CD14-positive monocyte (primary cell): ENCODE data around the gene MTA1. TPM values are rescaled to one million over a fixed set of nuclear protein-coding genes. Genes with fewer than 3 reads are reported as not detected.

ENCODE experiments used
- DNase-seq, 3 donors: peaks; one replicate each; pipeline ENCODE4 v3.0.0-alpha.2; 2011 to 2022
- H2AFZ ChIP-seq: 2 replicates; pipeline ENCODE4 v1.6.0; 2012; ENCODE audit warnings: mild to moderate bottlenecking, low read depth, low read length, inconsistent platforms; ENCODE audit not compliant: insufficient read depth, poor library complexity, severe bottlenecking
- H3K27ac ChIP-seq, 2 donors: 1 replicate in 1 of 2; 2 replicates in 1 of 2; pipeline ENCODE4 v1.5.1; 2012 to 2013; ENCODE audit warnings: low read length in 2 of 2, control low read depth in 1 of 2, inconsistent platforms in 1 of 2, low read depth in 1 of 2, mild to moderate bottlenecking in 1 of 2
- H3K27me3 ChIP-seq, 2 donors: one replicate each; pipeline versions ENCODE4 v1.6.0 to v1.6.1; 2011 to 2013; ENCODE audit warnings: low read length in 2 of 2; ENCODE audit not compliant: control insufficient read depth in 2 of 2, insufficient read depth in 2 of 2
- H3K36me3 ChIP-seq, 2 donors: replicated peaks in 1 of 2; 1 replicate in 1 of 2; 2 replicates in 1 of 2; pipeline versions ENCODE4 v1.5.1 to v1.6.1; 2012 to 2013; ENCODE audit warnings: low read length in 2 of 2, control low read depth in 1 of 2, inconsistent platforms in 1 of 2, mild to moderate bottlenecking in 1 of 2; ENCODE audit not compliant: insufficient read depth in 2 of 2, control insufficient read depth in 1 of 2
- H3K4me1 ChIP-seq, 2 donors: 1 replicate in 1 of 2; 2 replicates in 1 of 2; pipeline versions ENCODE4 v1.5.1 to v1.6.1; 2012 to 2013; ENCODE audit warnings: low read length in 2 of 2, control low read depth in 1 of 2, inconsistent platforms in 1 of 2, mild to moderate bottlenecking in 1 of 2, moderate library complexity in 1 of 2; ENCODE audit not compliant: insufficient read depth in 2 of 2, control insufficient read depth in 1 of 2
- H3K4me2 ChIP-seq: replicated peaks from 2 replicates; pipeline ENCODE3; 2012; ENCODE audit warnings: low read length, moderate library complexity, mild to moderate bottlenecking; ENCODE audit not compliant: poor library complexity, severe bottlenecking; ENCODE audit errors: extremely low read depth
- H3K4me3 ChIP-seq, 3 experiments: fragments of 200-600 bp in 1 of 3; sonication (generic) in 1 of 3; replicated peaks in 1 of 3; 1 replicate in 2 of 3; 2 replicates in 1 of 3; pipeline ENCODE4 v1.5.1; 2011 to 2013; ENCODE audit warnings: low read length in 3 of 3, mild to moderate bottlenecking in 3 of 3, control low read depth in 2 of 3, low read depth in 2 of 3, inconsistent platforms in 1 of 3, moderate library complexity in 1 of 3
- H3K79me2 ChIP-seq: 2 replicates; pipeline ENCODE4 v1.6.0; 2012; ENCODE audit warnings: mild to moderate bottlenecking, control low read depth, inconsistent platforms, low read length, moderate library complexity; ENCODE audit not compliant: insufficient read depth
- H3K9ac ChIP-seq: 2 replicates; pipeline ENCODE4 v1.6.0; 2017; ENCODE audit warnings: low read length, mild to moderate bottlenecking; ENCODE audit not compliant: insufficient read depth, poor library complexity, severe bottlenecking
- H3K9me3 ChIP-seq, 2 donors: replicated peaks in 1 of 2; 1 replicate in 1 of 2; 2 replicates in 1 of 2; pipeline versions ENCODE4 v1.5.1 to v1.6.1; 2012 to 2013; ENCODE audit warnings: low read length in 2 of 2, control low read depth in 1 of 2; ENCODE audit not compliant: control insufficient read depth in 1 of 2, insufficient read depth in 1 of 2
- H4K20me1 ChIP-seq: 2 replicates; pipeline ENCODE4 v1.6.0; 2012; ENCODE audit warnings: mild to moderate bottlenecking, low read length, control low read depth, moderate library complexity; ENCODE audit not compliant: insufficient read depth
- H3K27ac Mint-ChIP-seq, 7 donors: one replicate each; pipeline ENCODE4 v1.8.0; 2020; ENCODE audit warnings: mild to moderate bottlenecking in 7 of 7, mixed read lengths in 7 of 7, moderate library complexity in 6 of 7, inconsistent platforms in 2 of 7
- H3K27me3 Mint-ChIP-seq, 3 donors: one replicate each; pipeline ENCODE4 v1.8.0; 2021 to 2022; ENCODE audit warnings: low read depth in 3 of 3, mild to moderate bottlenecking in 3 of 3, mixed read lengths in 3 of 3, moderate library complexity in 3 of 3, inconsistent platforms in 1 of 3
- H3K36me3 Mint-ChIP-seq, 2 donors: one replicate each; pipeline ENCODE4 v1.8.0; 2020; ENCODE audit warnings: mixed read lengths in 2 of 2, inconsistent platforms in 1 of 2, mild to moderate bottlenecking in 1 of 2
- H3K4me1 Mint-ChIP-seq: one replicate; pipeline ENCODE4 v1.8.0; 2020; ENCODE audit warnings: mild to moderate bottlenecking, mixed read lengths
- H3K4me3 Mint-ChIP-seq, 2 donors: one replicate each; pipeline ENCODE4 v1.8.0; 2020; ENCODE audit warnings: mild to moderate bottlenecking in 2 of 2, mixed read lengths in 2 of 2, moderate library complexity in 1 of 2
- H3K9me3 Mint-ChIP-seq, 7 donors: one replicate each; pipeline ENCODE4 v1.8.0; 2020 to 2022; ENCODE audit warnings: mixed read lengths in 7 of 7, mild to moderate bottlenecking in 6 of 7, moderate library complexity in 6 of 7, inconsistent platforms in 2 of 7
- WGBS: methylation state at CpG from one replicate; pipeline ENCODE4 v1.1.5; 2013; ENCODE audit warnings: missing lambda C conversion rate; ENCODE audit not compliant: insufficient coverage; 5-methylcytosine and 5-hydroxymethylcytosine counted together
- intact Hi-C, 2 donors: fragments of 100-400 bp; cut with micrococcal nuclease; formaldehyde crosslinking; loops; one replicate each; pipeline versions ENCODE4 v1.15.0 to v1.15.1; 2023
- polyA plus RNA-seq, 3 donors: library from polyadenylated mRNA; depleted of rRNA in 1 of 3; unstranded in 2 of 3; stranded (reverse) in 1 of 3; fragments of 300-500 nt in 2 of 3; fragments of >200 nt in 1 of 3; fragmentation: Illumina TruSeq in 2 of 3; gene quantifications; 1 replicate in 2 of 3; 2 replicates in 1 of 3; pipeline ENCODE4 v1.2.3, GENCODE V29; 2012 to 2021
- TF ChIP-seq, protein P1 (sequence below): fragments of 200-600 bp; IDR thresholded peaks from one replicate; pipeline ENCODE4 v1.8.0; 2022; ENCODE audit warnings: antibody characterized with exemption, mild to moderate bottlenecking

The MTA1 gene
- polyA plus RNA-seq, 3 donors = 0.91 to 102 (median 2.0) TPM

DNA sequence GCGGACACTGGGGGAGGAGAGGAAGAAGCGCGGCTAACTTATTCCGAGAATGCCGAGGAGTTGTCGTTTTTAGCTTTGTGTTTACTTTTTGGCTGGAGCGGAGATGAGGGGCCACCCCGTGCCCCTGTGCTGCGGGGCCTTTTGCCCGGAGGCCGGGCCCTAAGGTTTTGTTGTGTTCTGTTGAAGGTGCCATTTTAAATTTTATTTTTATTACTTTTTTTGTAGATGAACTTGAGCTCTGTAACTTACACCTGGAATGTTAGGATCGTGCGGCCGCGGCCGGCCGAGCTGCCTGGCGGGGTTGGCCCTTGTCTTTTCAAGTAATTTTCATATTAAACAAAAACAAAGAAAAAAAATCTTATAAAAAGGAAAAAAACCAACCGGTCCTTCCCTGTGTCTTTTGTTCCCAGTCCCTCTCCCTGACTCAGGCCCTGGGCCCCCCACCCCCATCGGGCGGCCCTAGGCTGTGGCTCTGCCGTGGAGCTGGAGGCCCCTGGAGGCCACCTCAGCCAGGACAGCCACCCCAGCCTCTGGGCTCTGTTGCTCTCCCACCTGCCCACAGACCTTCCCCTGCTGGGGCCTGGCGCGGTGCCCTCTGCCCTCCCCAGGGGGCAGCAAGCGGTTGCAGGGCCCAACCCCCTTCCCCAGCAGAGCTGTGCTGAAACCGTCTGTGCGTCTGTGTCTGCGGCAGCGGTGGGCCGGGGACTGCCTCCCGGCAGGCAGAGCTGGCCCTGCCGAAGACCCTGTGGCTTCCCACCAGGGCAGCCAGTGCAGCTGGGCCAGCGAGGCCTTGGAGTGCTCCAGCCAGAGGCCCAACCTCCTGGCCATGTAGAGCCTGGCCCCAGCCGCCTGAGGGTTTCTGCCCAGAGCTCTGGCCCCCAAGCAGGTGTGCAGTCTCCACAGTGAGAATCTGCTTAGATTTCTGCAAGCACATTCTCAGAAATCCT, 51.0 kb downstream of the MTA1 start:
- H3K4me3 Mint-ChIP-seq = no peak overlapping the region
- peaks cover 11 to 21% of the 10 kb centered on the region in 2 donors for H3K27me3 ChIP-seq
- intact Hi-C loops = loop anchor here in 1 of 2 donors (5.0 kb wide), 1 partner anchor 83 kb away; no protein-coding TSS in a partner anchor
- H3K36me3 ChIP-seq = peaks cover 27 to 31% of the 10 kb centered on the region in 2 donors
- no peak for DNase-seq
- peak overlapping the region in 1 of 7 donors; percentile 41 for H3K27ac Mint-ChIP-seq
- H4K20me1 ChIP-seq = peaks cover 1% of the 10 kb centered on the region
- 85% methylated on average over 21 of the region's 34 CpGs for WGBS
- TF ChIP-seq, protein P1, sequence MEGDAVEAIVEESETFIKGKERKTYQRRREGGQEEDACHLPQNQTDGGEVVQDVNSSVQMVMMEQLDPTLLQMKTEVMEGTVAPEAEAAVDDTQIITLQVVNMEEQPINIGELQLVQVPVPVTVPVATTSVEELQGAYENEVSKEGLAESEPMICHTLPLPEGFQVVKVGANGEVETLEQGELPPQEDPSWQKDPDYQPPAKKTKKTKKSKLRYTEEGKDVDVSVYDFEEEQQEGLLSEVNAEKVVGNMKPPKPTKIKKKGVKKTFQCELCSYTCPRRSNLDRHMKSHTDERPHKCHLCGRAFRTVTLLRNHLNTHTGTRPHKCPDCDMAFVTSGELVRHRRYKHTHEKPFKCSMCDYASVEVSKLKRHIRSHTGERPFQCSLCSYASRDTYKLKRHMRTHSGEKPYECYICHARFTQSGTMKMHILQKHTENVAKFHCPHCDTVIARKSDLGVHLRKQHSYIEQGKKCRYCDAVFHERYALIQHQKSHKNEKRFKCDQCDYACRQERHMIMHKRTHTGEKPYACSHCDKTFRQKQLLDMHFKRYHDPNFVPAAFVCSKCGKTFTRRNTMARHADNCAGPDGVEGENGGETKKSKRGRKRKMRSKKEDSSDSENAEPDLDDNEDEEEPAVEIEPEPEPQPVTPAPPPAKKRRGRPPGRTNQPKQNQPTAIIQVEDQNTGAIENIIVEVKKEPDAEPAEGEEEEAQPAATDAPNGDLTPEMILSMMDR = no peak
- H3K4me2 ChIP-seq = no peak overlapping the region
- peaks cover 13 to 27% (median 18%) of the 10 kb centered on the region in 3 donors for H3K27me3 Mint-ChIP-seq
- H3K9me3 Mint-ChIP-seq = no peaks in the 10 kb centered on the region
- H2AFZ ChIP-seq = no peak overlapping the region
- H3K4me1 Mint-ChIP-seq = peaks cover 11% of the 10 kb centered on the region
- H3K4me3 ChIP-seq = no peak overlapping the region
- peaks cover 8 to 17% of the 10 kb centered on the region in 2 donors for H3K36me3 Mint-ChIP-seq
- peaks cover 0 to 5% of the 10 kb centered on the region in 2 donors for H3K9me3 ChIP-seq
- H3K4me1 ChIP-seq = peaks cover 17 to 21% of the 10 kb centered on the region in 2 donors
- H3K27ac ChIP-seq = no peak overlapping the region
- no peaks in the 10 kb centered on the region for H3K79me2 ChIP-seq
- no peak overlapping the region for H3K9ac ChIP-seq

DNA sequence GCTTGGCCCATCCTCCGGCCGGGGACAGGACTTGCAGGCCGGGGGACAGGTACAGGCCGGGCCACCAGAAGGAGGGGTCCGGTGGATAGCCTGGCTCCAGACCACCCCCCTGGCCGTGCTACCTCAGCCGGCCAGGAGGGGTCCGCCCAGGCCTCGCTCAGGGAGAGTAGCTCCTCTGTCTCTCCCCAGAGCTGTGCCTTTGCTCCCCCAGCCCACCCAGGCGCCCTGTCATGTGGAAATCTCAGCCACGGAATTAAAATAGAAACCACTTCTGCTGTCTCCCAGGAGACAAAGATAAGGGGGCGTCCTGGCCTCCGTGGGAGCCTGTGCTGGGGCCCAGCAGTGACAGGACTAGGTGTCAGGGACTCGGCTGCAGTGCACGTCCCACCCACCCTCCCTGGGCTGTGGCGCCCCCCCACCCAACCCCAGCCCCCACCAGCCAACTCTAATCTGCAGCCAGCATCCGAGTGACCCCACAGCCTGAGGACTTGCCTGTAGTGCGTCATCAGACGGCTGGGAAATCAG, 51.7 kb downstream of the MTA1 start:
- Histone ChIP-seq H3K4me3 (no peak overlapping the region), H3K36me3 (peaks cover 22 to 26% of the 10 kb centered on the region in 2 donors), H3K4me1 (peaks cover 17 to 21% of the 10 kb centered on the region in 2 donors), H3K4me2 (no peak overlapping the region), H3K79me2 (no peaks in the 10 kb centered on the region), H3K9ac (no peak overlapping the region), H4K20me1 (peaks cover 7% of the 10 kb centered on the region), H2AFZ (no peak overlapping the region), H3K9me3 (peaks cover 0 to 13% of the 10 kb centered on the region in 2 donors), H3K27me3 (peaks cover 18 to 28% of the 10 kb centered on the region in 2 donors), H3K27ac (no peak overlapping the region)
- Mint-ChIP-seq H3K27ac (peak overlapping the region in 1 of 7 donors; percentile 20), H3K36me3 (peaks cover 6 to 17% of the 10 kb centered on the region in 2 donors), H3K9me3 (peaks cover 0 to 6% (median 0%) of the 10 kb centered on the region in 7 donors), H3K4me1 (peaks cover 11% of the 10 kb centered on the region), H3K4me3 (no peak overlapping the region), H3K27me3 (peaks cover 20 to 34% (median 25%) of the 10 kb centered on the region in 3 donors)
- intact Hi-C loops = loop anchor here in 1 of 2 donors (5.0 kb wide), 1 partner anchor 84 kb away; no protein-coding TSS in a partner anchor
- DNase-seq = no peak
- TF ChIP-seq, protein P1 = no peak
- 62% methylated on average over 13 of the region's 19 CpGs for WGBS
